ENCODE data around the gene RETREG3. TPM values are rescaled to one million over a fixed set of nuclear protein-coding genes. Genes with fewer than 3 reads are reported as not detected.

Gene RETREG3
- total and polyA plus RNA-seq, 2 of the 13 experiments (the other 11 are each of a cell fraction or from before 2014, with no cell fraction given): 47.0 to 55.8 TPM

- TF ChIP-seq HDAC2 (CRISPR knock-in tag; IDR thresholded peaks at IDR 0.05) (peak; percentile 88), FUBP1 (CRISPR knock-in tag; IDR thresholded peaks at IDR 0.05; ENCODE audit: borderline replicate concordance) (no peak), POGZ (CRISPR knock-in tag; IDR thresholded peaks at IDR 0.05) (peak; percentile 68), ZNF34 (CRISPR knock-in tag; IDR thresholded peaks at IDR 0.05; ENCODE audit: borderline replicate concordance) (0 out of 2 replicates have a peak, but pooled peaks have one; percentile 22), EZH2 (conservative IDR thresholded peaks at IDR 0.05; ENCODE audit: low read depth, low read length) (no peak), PHB2 (IDR thresholded peaks at IDR 0.05; ENCODE audit: partially characterized antibody) (no peak), ZMYM3 (CRISPR knock-in tag; IDR thresholded peaks at IDR 0.05) (0 out of 2 replicates have a peak, but pooled peaks have one; percentile 26), DDIT3 (CRISPR knock-in tag; IDR thresholded peaks at IDR 0.05) (no peak), ZNF143 (CRISPR knock-in tag; IDR thresholded peaks at IDR 0.05) (peak; percentile 72), TCF12 (IDR thresholded peaks at IDR 0.05) (no peak), TCF12 (CRISPR knock-in tag; IDR thresholded peaks at IDR 0.05) (0 out of 2 replicates have a peak, but pooled peaks have one; percentile 35), ZNF205 (CRISPR knock-in tag; IDR thresholded peaks at IDR 0.05) (peak; percentile 73), ZNF335 (CRISPR knock-in tag; IDR thresholded peaks at IDR 0.05) (0 out of 2 replicates have a peak, but pooled peaks have one; percentile 51), PATZ1 (CRISPR knock-in tag; IDR thresholded peaks at IDR 0.05) (peak; percentile 46; the same call in 1 of the 2 replicates), ZBTB49 (CRISPR knock-in tag; IDR thresholded peaks at IDR 0.05; ENCODE audit: borderline replicate concordance) (peak; percentile 59; the same call in 1 of the 2 replicates), RFXANK (CRISPR knock-in tag; IDR thresholded peaks at IDR 0.05) (0 out of 2 replicates have a peak, but pooled peaks have one; percentile 27), GATAD2A (CRISPR knock-in tag; IDR thresholded peaks at IDR 0.05) (peak; percentile 96), ZKSCAN8 (CRISPR knock-in tag; IDR thresholded peaks at IDR 0.05; ENCODE audit: borderline replicate concordance) (peak; percentile 68; the same call in 1 of the 2 replicates), ZNF772 (CRISPR knock-in tag; IDR thresholded peaks at IDR 0.05) (peak; percentile 23; the same call in 1 of the 2 replicates), ZNF224 (CRISPR knock-in tag; IDR thresholded peaks at IDR 0.05) (no peak), KDM4B (CRISPR knock-in tag; IDR thresholded peaks at IDR 0.05) (peak; percentile 57; the same call in 1 of the 2 replicates), KAT7 (CRISPR knock-in tag; IDR thresholded peaks at IDR 0.05; ENCODE audit: borderline replicate concordance) (peak; percentile 51; the same call in 1 of the 2 replicates), SMARCC2 (IDR thresholded peaks at IDR 0.05) (no peak), ZNF775 (CRISPR knock-in tag; IDR thresholded peaks at IDR 0.05; ENCODE audit: borderline replicate concordance) (no peak)
These were observed 44.2 kb downstream of the RETREG3 start (continued) for GRCh38 chr17:42564815-42565522.

All from HepG2 (cell line).